PFSK-1 (cell line): Measurements from ENCODE around the gene ID3.

Experiments used
- FOXP2 ChIP-seq: optimal IDR thresholded peaks from 2 replicates; pipeline ENCODE3; 2011; ENCODE audit warnings: borderline replicate concordance, control low read depth, inconsistent platforms; ENCODE audit not compliant: insufficient read depth; ENCODE audit errors: extremely low read length, extremely low read depth
- POLR2AphosphoS5 ChIP-seq: IDR thresholded peaks from 2 replicates; pipeline ENCODE4 v1.6.1; 2012; ENCODE audit warnings: low read depth, mild to moderate bottlenecking, control low read depth, low read length, moderate library complexity
- SIN3A ChIP-seq: IDR thresholded peaks from 2 replicates; pipeline ENCODE4 v1.6.1; 2012; ENCODE audit warnings: mild to moderate bottlenecking, low read length, moderate library complexity, borderline replicate concordance; ENCODE audit not compliant: insufficient read depth
- TAF1 ChIP-seq: IDR thresholded peaks from 2 replicates; pipeline ENCODE4 v1.6.1; 2012; ENCODE audit warnings: low read length, control low read depth, borderline replicate concordance; ENCODE audit not compliant: insufficient read depth
- TF ChIP-seq, protein P1 (sequence below), 2 experiments: IDR thresholded peaks; 2 replicates each; pipeline versions ENCODE4 v1.6.1 to v1.8.0; 2011 to 2012; ENCODE audit warnings: low read depth in 2 of 2, low read length in 2 of 2, control low read depth in 1 of 2, inconsistent platforms in 1 of 2, mild to moderate bottlenecking in 1 of 2, moderate library complexity in 1 of 2; ENCODE audit not compliant: insufficient read depth in 1 of 2

ID3 gene

DNA sequence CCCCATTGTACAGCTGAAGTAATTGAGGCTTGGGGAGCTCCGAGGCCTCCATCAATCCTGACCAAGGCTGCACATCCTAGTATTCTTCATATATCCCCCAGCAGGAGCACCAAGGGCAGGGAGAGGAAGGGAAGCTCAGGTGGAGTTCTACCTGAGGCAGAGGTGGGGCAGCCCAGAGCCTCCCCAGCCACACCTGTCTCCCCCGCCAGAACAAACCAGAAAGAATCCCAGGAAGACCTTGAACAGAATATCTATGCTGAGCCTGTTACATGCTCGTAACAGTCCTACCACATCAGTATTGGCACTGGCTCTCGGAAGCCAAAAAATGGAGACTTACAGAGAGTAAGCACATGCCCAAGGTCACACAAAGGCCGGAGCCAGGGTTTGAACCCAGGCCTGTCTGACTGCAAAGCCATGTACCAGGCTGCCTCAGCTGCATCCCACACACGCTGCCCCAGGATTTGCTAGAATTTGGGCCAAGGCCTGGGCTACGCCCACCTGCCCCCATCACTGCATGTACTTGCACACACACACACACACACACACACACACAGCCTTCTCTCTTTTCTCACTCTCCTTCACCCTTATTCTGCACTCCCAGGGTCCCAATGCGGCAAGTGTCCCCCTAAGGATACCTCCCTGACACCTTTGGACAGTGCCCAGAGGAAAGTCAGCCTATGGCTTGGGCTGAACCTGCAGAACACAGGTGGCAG lies 32.8 kb downstream of the ID3 start:
- TF ChIP-seq POLR2AphosphoS5 (no peak), SIN3A (no peak)

DNA sequence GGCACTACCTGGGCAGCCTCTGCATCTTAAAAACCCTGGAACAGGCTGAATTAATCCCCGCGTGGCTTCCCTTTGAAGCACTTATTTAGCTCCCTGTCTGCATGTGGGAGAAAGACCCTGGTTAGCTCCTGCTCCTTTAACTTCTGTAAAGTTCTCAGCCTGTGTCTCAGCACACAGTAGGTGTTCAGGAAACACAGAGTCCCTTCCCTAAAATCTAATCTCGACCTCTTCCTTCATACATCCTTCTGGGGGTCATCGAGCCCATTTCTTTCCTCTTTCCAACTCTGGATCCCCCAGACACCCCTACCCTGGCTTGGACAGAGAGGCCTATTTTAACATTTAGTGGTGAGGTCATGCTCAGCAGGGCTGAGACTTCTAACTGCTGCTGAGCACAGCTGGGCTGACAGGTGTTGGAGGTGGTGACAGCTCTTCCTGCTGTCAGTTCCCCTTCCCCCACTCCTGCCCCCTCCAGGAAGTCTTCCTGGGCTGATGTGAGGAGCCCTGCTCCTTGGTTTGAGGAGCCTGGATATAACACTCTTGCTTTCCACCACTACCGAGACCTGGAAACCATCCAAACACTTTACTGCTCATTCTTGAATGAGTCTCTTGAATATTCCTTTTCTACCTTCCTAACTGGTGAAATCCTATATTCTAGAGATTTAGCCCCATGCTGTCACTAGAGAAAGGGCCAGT lies 33.6 kb downstream of the ID3 start:
- TF ChIP-seq FOXP2, result no peak
- no peak for TF ChIP-seq POLR2AphosphoS5
- TF ChIP-seq SIN3A, result no peak
- TF ChIP-seq, protein P1, sequence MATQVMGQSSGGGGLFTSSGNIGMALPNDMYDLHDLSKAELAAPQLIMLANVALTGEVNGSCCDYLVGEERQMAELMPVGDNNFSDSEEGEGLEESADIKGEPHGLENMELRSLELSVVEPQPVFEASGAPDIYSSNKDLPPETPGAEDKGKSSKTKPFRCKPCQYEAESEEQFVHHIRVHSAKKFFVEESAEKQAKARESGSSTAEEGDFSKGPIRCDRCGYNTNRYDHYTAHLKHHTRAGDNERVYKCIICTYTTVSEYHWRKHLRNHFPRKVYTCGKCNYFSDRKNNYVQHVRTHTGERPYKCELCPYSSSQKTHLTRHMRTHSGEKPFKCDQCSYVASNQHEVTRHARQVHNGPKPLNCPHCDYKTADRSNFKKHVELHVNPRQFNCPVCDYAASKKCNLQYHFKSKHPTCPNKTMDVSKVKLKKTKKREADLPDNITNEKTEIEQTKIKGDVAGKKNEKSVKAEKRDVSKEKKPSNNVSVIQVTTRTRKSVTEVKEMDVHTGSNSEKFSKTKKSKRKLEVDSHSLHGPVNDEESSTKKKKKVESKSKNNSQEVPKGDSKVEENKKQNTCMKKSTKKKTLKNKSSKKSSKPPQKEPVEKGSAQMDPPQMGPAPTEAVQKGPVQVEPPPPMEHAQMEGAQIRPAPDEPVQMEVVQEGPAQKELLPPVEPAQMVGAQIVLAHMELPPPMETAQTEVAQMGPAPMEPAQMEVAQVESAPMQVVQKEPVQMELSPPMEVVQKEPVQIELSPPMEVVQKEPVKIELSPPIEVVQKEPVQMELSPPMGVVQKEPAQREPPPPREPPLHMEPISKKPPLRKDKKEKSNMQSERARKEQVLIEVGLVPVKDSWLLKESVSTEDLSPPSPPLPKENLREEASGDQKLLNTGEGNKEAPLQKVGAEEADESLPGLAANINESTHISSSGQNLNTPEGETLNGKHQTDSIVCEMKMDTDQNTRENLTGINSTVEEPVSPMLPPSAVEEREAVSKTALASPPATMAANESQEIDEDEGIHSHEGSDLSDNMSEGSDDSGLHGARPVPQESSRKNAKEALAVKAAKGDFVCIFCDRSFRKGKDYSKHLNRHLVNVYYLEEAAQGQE (IDR thresholded peaks at IDR 0.05; ENCODE audit: insufficient read depth in 1 of 2, low read depth in 2 of 2, low read length in 2 of 2), result no peak
- no peak for TF ChIP-seq TAF1

DNA sequence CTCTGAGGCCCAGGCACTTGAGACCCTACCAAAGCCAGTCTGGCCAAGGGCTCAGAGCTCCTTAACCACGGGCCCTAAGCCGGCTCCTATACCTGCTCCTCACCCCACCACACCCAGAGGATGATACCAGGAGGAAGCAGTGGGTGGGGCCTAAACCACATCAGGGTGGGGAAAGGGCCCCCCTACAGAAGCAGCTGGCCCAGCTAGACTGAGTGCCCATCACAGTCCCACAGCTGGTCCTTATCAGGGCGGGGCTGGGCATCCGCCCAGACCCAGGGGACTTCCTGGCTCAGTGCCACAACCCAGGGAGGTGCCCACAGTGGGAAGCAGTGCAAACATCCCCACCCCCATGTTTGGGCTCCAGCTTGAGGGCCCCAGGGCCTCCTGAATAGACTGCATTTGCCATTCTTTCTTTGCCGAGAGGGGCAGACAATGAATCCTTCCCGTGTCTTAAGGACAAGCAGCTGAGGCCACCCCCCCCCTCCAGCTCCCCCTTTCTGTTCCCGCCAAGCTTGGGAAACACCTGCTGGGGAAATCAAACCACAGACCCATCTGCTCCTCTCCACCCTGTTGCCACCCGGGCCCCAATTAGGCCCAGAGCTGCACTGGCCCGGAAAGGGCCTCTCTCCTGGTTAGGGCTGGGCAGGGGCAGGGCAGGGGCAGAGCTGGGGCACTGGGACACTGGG lies 34.4 kb downstream of the ID3 start:
- TF ChIP-seq, protein P1 (IDR thresholded peaks at IDR 0.05; ENCODE audit: insufficient read depth in 1 of 2, low read depth in 2 of 2, low read length in 2 of 2), result no peak
- no peak for TF ChIP-seq TAF1
- no peak for TF ChIP-seq FOXP2
- TF ChIP-seq SIN3A, result no peak

DNA sequence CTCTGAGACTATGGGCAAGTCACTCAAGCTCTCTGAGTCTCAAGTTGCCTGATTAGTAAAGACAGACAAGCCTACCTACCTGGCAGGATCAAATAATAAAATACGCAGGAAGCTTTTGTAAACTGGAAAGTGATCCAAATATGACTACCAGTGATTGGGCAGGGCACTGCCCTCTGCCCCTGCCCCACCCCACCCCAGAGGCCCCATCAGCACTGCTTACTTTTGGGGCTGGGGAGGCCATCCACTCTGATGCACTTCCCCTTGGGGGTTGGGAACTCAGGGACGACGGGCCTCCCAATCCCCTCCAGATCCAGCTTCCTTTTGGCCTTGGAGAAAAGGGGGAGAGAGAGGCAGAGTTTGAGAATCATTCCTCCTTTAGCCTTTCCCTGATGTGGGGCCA lies 35.1 kb downstream of the ID3 start:
- TF ChIP-seq POLR2AphosphoS5, result no peak
- no peak for TF ChIP-seq TAF1
- no peak for TF ChIP-seq SIN3A
- TF ChIP-seq, protein P1 (IDR thresholded peaks at IDR 0.05; ENCODE audit: insufficient read depth in 1 of 2, low read depth in 2 of 2, low read length in 2 of 2), result no peak
- no peak for TF ChIP-seq FOXP2

DNA sequence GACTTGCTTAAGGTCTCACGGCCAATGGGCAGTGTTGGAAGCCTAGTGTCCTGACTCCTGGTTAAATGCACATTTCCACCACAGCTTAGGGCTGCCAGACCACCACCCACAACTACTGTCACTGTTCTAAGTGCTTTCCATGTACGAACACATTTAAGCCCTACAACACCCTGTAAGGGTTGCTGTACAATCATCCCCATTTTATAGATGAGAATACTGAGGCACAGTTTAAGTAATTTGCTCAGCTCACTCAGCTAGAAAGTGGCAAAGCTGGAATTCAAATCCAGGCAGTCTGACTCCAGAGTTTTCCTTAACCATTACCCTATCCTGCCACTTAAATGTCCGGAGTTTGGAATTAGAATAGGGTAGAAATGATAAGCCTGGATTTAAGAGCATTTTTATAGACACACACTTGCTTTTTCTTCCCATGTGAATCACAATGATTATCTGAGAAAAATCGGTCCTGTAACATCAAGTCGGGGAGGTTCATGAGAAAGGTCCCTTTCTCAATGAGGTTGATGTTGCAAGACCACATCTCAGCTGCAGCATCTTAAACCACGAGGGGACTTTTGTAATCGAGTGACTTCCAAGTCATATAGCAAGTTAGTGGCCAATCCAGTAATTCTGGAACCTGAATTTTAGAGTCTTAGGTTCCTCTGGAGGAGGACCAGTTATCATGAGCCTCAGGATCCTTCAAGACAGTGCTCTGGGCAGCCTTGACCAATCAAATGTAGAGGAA lies 36.9 kb downstream of the ID3 start:
- TF ChIP-seq TAF1 (no peak), SIN3A (no peak)

DNA sequence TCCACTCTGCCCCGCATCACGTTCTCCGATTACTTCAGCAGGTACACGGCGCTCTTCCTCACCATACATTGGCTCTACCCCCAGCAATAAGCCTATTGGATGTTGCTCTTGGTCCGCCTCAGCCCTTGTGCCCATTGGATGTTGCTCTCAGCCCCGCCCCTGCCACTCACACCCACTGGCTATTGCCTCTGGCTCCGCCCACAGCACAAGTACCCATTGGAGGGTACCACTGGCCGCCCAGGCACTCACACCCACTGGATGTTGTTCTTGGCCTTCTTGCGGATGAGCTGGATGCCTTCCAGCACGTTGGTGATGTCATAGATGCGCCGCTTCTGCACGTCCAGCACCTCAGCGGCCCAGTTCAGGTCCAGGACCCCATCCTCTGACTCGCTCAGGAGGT lies 37.7 kb downstream of the ID3 start:
- TF ChIP-seq SIN3A, result no peak
- TF ChIP-seq, protein P1 (IDR thresholded peaks at IDR 0.05; ENCODE audit: insufficient read depth in 1 of 2, low read depth in 2 of 2, low read length in 2 of 2), result no peak
- TF ChIP-seq TAF1, result no peak
- TF ChIP-seq POLR2AphosphoS5, result no peak
- TF ChIP-seq FOXP2, result no peak
